GM15510 (cell line): ENCODE measurements around the gene WNT7B.

Experiments used
- POLR2A ChIP-seq: IDR thresholded peaks from 3 replicates; pipeline ENCODE4 v1.6.1; 2011; ENCODE audit warnings: borderline replicate concordance; ENCODE audit not compliant: insufficient read length; ENCODE audit errors: extremely low read depth

Gene WNT7B

DNA sequence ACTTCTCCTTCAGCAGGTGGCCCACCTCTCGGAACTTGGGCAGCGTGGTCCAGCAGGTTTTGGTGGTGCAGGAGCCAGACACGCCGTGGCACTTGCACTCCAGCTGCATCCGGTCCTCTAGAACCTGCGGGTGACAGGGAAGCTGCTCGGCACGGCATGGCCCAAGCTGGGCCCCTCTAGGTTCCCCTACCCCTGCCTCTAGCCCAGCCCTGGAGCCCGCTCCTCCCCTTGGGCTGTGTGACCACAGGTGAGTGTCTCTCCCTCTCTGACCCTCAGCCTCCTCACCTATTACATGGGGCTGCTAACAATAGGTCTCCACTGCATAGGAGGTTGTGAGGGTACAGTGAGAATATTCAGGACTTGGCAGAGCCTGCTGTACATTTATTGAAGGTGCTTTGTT is 53.8 kb downstream of the WNT7B start:
- TF ChIP-seq POLR2A = no peak

DNA sequence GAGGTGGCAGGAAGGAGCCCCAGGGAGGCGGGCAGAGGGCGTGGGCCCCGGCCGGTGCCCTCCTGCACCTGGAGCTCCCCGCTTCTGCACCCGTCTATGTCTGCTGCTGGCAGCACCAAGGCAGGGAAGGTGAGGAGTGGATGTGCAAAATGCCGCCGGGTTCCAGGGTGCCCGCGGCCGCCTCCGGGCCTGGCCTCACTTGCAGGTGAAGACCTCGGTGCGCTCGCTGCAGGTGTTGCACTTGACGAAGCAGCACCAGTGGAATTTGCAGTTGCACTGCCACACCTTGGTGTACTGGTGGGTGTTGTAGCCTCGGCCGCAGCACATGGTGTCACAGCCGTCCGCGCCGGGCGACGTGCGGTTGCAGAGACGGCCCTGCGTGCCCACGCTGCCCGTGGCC is 54.3 kb downstream of the WNT7B start:
- TF ChIP-seq POLR2A = no peak

DNA sequence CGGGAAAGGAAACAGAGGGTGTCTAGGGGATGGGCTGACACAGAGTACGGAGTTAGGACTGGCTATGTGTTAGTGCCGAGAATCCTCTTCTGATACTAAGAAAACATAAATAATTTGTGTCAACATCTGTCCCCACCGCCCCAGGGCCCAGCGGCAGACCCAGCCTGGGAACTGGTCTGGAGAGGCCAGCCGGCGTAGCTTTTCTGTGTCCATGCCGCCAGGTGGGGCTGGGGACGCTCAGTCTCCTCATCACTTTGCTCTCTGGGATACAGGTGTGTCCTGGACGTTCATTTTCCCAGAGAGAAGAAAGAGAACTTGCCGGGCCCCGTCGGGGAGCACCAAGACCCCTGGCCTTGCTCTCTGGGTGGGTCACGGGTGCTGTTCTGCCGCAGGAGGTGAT is 54.7 kb downstream of the WNT7B start:
- TF ChIP-seq POLR2A = no peak

DNA sequence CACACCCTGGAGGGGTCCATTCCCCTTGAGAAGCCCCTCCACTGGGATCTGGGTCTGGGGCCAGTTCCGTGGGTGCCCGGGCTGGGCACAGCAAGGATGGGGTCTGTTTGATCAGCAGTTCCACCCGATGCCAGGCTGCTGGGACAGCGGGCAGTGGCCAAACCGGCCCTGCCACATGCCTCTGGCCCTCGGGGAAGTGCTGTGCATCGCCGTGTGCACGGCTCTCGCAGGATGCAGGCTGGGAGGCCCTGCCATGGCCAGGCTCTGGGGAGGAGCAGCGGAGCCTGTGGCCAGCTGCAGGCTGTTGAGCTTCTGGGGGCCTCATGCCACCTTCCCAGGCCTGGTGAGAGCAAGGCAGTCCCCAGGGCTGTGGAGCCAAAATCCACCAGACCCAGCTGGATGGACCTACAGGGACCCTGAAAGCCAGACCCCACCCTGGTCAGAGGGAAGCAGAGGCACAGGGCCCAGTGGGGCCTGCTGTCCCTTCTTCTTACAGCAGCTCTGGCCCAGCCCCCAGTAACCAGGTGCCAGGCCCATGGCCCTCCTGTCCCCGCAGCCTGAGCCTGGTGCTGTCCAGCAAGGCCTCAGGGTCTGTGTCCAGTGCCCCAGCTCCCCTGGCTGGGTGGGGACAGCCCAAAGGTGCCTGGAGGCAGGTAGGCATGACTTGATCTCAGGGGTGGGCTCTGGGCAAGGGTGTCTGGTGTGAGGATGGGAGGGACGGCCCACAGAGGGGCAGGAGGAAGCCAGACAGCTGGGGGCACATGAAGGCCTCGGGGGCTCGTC is 57.3 kb downstream of the WNT7B start:
- no peak for TF ChIP-seq POLR2A

DNA sequence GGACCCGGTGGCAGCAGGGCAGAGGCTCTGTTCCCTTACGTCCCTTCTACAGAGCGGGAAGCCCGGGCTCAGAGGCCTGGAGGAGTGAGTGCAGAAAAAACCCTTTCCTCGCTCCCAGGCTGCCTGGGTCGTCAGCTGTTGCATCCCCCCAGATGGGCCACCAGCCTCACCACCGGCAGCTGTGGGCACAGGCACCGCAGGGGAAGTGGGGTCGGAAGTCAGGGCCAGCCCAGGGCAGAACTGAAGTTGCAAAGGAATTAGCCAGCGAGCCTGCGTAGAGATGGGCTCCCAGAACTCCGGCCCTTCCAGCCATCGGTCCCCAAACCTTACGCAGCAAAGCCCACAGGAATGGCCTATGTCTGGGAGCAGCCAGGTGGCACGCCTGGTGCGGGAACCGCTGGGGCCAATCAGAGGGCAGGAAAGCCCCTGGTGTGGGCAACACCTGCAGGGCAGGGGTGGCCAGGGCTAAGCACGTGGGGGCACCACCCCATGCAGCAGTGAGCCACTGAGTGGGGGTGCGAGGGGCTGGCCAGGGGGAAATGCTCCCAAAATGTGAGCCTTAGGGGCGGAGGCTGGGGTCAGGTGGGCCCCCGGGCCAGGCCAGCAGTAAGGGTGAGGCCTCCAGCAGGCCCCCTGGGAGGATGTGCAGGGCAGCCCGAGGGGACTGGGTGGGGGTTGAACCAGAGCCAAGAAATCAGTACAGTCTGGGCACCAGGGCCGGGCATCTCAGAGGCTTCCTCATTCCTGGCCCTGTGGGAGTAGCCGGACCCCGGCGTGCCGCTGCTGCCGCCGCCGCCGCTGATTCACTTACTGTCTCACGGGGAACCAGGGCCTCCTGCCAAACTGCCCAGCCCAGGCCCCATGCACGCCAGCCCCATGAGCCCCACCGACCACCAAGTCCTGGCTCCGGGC is 58.2 kb downstream of the WNT7B start:
- no peak for TF ChIP-seq POLR2A

DNA sequence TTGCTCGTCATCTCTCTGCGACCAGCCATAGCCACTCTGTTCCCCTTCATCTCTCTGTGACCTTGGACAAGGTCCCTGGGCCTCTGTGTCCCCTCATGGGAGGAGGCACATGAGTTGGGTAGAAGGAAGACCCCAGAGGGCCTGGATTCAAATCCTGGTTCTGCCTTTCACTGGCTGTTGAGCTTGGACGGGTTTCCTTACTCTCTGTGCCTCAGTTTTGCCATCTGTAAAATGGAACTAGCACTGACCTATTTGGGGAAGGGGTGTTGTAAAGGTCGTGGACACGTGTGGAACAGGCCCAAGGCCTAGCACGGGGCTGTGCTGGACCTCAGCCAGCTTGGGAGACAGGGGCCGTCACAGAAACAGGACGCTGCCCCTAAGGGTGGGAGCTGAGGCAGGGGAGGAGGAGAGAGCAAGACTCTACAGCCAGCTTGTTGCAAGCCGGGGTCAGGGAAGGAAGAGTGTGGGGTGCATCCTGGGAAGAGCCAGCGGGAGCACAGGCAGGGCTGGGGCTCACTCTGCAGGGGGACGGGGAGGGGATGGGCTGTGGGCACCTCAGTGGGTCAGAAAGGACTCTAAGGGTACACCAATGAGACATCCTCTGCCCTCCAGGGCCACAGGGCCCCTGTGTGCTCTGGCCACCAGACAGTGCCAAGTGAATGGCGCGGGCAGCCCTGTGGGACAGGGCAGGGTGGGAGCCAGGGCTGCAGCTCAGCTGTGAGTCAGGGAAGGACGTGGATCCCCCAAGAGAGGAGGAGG is 59.1 kb downstream of the WNT7B start:
- no peak for TF ChIP-seq POLR2A

DNA sequence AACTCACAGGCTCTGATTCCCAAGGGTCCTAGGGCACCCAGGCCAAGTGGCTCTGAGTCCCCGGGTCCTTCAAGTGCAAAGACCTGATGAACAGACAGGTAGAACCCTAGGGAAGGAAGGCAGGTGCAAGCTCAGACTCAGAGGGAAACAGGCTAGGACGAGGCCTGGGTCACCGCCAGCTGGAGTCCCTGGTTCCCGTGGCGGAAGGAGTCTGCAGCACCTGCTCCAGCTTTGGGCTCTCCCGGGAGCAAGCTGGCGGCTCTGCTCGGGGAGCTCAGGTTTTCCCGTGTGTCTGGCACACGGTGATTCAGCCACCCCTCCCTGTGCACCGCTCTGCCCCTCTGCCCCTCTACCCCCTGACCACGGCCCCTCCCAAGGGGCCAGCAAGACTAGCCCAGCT is 59.8 kb downstream of the WNT7B start:
- TF ChIP-seq POLR2A = no peak

DNA sequence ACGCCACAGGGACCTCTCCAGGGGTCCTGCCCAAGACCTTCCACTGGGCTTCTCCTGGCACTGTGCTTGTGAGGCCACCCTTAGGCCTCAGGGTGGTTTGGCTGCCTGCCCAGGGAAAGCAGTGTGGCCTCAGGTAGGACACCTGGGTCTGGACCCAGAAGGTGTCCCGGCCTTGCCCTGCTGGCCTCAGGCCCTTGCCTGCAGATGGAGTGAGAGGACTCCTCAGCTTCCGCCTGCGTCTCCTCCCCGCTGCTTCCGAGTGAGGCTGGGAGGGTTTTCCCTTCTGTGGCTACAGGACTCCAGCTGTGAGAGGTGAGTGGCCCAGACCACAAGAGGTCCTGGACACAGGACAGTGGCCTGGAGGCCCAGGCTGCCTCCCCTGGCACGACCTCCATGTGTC is 60.4 kb downstream of the WNT7B start:
- TF ChIP-seq POLR2A = no peak

DNA sequence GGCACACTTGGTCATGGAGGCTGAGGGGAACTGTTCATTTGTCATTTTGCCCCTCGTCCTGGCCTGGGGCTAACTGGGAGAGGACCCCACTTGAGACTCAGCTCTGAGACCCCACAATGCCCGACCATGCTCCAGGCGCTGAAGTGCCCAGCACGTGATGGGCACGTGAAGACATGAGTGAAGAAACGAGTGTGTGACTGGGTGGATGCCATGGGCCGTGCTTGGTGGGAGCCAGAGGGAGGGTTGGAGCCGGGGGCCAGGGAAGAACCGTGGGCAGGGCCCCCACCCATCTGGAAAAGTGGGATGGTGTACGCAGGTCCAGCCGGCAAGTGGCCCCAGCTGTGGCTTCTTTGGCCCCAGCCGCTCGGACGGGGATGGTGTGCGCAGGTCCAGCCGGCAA is 61.1 kb downstream of the WNT7B start:
- no peak for TF ChIP-seq POLR2A

DNA sequence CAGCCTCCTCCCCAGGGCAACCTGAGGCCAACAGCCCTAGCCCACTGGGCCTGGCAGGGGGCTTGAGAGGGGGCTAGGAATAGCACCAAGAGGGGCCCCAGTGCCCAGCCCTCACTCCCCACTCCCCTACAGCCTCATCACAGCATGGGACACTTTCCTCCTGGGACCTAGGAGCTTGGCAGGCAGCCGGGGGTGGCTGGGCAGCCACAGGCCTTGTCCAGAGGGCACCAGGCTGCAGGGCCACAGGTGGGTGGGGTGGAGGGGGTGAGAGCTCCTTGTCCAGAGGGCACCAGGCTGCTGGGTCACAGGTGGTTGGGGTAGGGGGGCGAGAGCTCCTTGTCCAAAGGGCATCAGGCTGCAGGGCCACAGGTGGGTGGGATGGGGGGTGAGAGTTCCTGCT is 61.8 kb downstream of the WNT7B start:
- TF ChIP-seq POLR2A = no peak

DNA sequence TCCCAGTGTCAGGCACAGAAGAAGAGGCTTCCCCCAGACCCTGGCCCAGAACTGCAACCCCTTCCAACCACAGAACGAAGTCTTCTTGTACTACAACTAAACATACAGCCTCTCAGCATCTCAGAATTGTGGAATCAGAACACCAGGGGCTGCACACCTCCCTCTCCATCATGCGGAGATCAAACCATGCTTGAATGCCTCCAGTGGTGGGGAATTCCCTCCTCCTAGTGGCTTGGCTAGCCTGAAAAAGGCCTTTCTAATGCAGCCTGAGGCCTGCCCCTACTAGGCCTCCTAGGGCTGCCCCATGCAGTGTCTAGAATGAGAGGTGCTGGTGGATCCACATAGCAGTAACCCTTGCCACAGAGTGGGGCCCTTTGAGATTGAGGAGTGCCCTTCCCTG is 62.7 kb downstream of the WNT7B start:
- TF ChIP-seq POLR2A = no peak

DNA sequence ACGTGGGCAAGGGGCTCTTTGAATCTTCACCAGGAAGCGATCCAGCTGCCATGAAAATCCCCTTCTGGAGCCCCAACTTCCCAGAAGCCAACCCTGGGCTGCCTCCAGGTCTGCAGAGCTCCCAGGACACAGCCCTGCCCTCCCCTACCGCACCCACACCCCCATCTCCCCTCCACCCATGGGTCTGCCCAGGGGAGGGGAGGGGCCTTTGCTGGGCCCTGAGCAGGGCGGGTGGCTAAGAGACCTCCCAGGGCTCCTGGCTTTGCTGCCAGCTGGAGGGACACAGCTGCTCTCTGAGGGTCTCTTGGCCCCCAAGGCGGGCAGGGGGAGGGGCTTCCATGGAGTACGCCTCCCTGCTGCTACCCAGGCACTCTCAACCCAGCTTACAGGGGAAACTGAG is 64.1 kb downstream of the WNT7B start:
- no peak for TF ChIP-seq POLR2A

DNA sequence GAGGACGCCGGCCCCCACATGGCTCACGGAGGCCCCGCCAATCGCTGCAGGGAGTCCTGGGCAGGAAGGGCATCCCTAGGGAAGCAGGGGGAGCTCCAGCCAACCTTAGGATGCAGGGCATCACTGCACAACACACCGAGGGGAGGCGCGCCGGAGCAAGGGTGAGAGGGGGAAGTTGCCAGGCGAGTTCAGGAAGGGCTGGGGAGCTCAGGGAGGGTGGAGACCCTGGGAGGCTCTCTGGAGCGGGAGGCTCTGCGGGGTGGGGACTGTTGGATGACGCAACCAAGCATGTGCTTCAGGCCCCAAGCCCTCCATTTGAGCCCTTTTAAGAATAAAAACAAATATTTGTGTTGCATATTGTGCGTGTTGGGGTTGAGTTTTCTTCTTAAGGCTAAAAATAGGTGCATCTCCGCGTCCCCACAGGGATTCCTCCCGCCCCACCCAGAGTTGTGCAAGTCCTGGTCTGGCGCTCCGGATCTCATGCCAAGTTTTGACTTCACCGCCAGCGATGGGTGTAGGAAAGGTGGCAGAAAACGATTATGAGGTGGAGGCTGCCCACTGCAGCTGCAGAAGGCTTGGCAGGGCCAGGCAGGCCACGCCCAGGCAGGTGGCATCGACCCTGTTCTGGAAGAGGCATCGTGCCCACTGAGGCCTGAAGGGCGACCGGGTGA is 65.2 kb downstream of the WNT7B start:
- no peak for TF ChIP-seq POLR2A

DNA sequence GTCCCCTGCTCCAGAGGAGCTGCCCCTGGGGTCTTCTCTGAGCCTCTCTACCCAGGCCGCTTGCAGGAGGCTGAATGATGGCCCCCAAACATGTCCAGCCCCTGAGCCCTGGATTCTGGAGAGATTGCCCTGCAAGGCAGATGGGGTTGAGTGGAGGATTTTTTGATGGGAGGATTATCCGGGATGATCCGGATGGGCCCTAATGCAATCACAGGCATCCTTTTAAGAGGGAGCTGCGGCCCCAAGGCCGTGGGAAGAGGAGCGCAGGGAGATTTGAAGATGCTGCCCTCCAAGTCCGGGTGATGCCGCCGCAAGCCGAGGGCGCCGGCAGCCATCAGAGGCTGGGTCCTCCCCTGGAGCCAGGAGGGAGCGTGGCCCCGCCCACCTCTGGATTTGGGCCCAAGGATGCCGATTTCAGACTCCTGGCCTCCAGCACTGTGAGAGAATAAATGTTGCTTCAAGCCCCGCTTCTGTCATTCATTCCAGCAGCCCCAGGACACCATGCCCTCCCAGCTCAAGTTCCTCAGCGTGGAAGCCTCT is 66.0 kb downstream of the WNT7B start:
- no peak for TF ChIP-seq POLR2A
